K562 (cell line): Measurements from ENCODE around the gene C9.

Experiments used
- ARID1B ChIP-seq: fragments of 450-650 bp; IDR thresholded peaks from 2 replicates; pipeline ENCODE4 v1.6.1; 2016; ENCODE audit warnings: antibody characterized with exemption, mild to moderate bottlenecking, inconsistent platforms
- BRD9 ChIP-seq: fragments of 450-650 bp; IDR thresholded peaks from 2 replicates; pipeline ENCODE4 v1.6.1; 2018; ENCODE audit warnings: low read depth; ENCODE audit not compliant: partially characterized antibody
- CTCF ChIP-seq, 3 experiments: IDR thresholded peaks in 2 of 3; conservative IDR thresholded peaks in 1 of 3; 2 replicates each; pipeline ENCODE4 v1.5.1; 2011 to 2012; ENCODE audit warnings: low read length in 3 of 3, mild to moderate bottlenecking in 3 of 3, control low read depth in 2 of 3, improper control_type of control experiment in 1 of 3, inconsistent platforms in 1 of 3, low read depth in 1 of 3, mixed read lengths in 1 of 3, moderate library complexity in 1 of 3; ENCODE audit not compliant: insufficient read depth in 2 of 3
- EP300 ChIP-seq: IDR thresholded peaks from 2 replicates; pipeline ENCODE4 v1.6.1; 2012; ENCODE audit warnings: low read length, improper control_type of control experiment
- FOXA1 ChIP-seq: fragments of 450-650 bp; IDR thresholded peaks from 2 replicates; pipeline ENCODE4 v1.6.1; 2016; ENCODE audit warnings: mild to moderate bottlenecking, borderline replicate concordance
- HNRNPH1 ChIP-seq: fragments of 200-400 bp; formaldehyde crosslinking; optimal IDR thresholded peaks from 2 replicates; pipeline ENCODE3; 2017; ENCODE audit warnings: low read depth, mild to moderate bottlenecking, low read length, moderate library complexity
- KAT2B ChIP-seq: IDR thresholded peaks from one replicate; pipeline ENCODE4 v1.6.1; 2012; ENCODE audit warnings: low read depth, mild to moderate bottlenecking, control low read depth, inconsistent platforms, low read length, moderate library complexity
- NFYB ChIP-seq: IDR thresholded peaks from 2 replicates; pipeline ENCODE4 v1.6.1; 2011; ENCODE audit warnings: mild to moderate bottlenecking, moderate library complexity; ENCODE audit not compliant: insufficient read length; ENCODE audit errors: extremely low read depth
- SMAD4 ChIP-seq: fragments of 250-450 bp; sonication (Bioruptor Pico); conservative IDR thresholded peaks from 2 replicates; pipeline ENCODE4 v1.8.0; 2021; ENCODE audit warnings: inconsistent platforms, mild to moderate bottlenecking, moderate library complexity
- SP1 ChIP-seq: sonication (generic); formaldehyde crosslinking; IDR thresholded peaks from 2 replicates; pipeline ENCODE4 v1.8.1; 2022; ENCODE audit warnings: mild to moderate bottlenecking, missing genetic modification reagents
- YBX1 ChIP-seq: fragments of 450-650 bp; IDR thresholded peaks from 2 replicates; pipeline ENCODE4 v1.7.1; 2016; ENCODE audit warnings: mild to moderate bottlenecking
- ZFP36 ChIP-seq: fragments of 150-350 bp; IDR thresholded peaks from 2 replicates; pipeline ENCODE4 v1.6.1; 2018; ENCODE audit warnings: low read length, low read depth; ENCODE audit not compliant: partially characterized antibody
- ZNF224 ChIP-seq: sonication (generic); formaldehyde crosslinking; IDR thresholded peaks from 2 replicates; pipeline ENCODE4 v1.8.0; 2022; ENCODE audit warnings: mild to moderate bottlenecking, missing genetic modification reagents
- ZNF75A ChIP-seq: fragments of 450-650 bp; formaldehyde crosslinking; IDR thresholded peaks from 2 replicates; pipeline ENCODE4 v1.4.0; 2020; ENCODE audit warnings: mild to moderate bottlenecking

GRCh38 chr5:39400713-39401578 is 36.7 kb upstream of the C9 start:
- no peak for TF ChIP-seq NFYB
- TF ChIP-seq ZNF224, result no peak
- no peak for TF ChIP-seq HNRNPH1
- TF ChIP-seq SP1 (CRISPR knock-in tag), result no peak
- no peak for TF ChIP-seq ZFP36
- no peak for TF ChIP-seq ARID1B
- TF ChIP-seq YBX1, result no peak
- no peak for TF ChIP-seq FOXA1
- no peak for TF ChIP-seq BRD9
- no peak; the same call in 1 of the 2 replicates for TF ChIP-seq SMAD4 (CRISPR knock-in tag)
- TF ChIP-seq CTCF (IDR thresholded peaks at IDR 0.05 in 2 of 3, conservative IDR thresholded peaks at IDR 0.05 in 1 of 3; ENCODE audit: insufficient read depth in 2 of 3, low read depth in 1 of 3, low read length in 3 of 3), result no peak
- no peak for TF ChIP-seq KAT2B
- TF ChIP-seq EP300, result no peak
- TF ChIP-seq ZNF75A, result no peak
